Thyroid gland (tissue), 4 donors: ENCODE measurements around the gene DIP2C.

Experiments used
- CTCF ChIP-seq, 6 experiments: fragments of 200-600 bp in 3 of 6; fragments of 450-650 bp in 3 of 6; sonication (generic) in 3 of 6; IDR thresholded peaks; one replicate each; pipeline ENCODE4 v1.5.1; 2016 to 2019; ENCODE audit warnings: antibody characterized with exemption in 6 of 6, mild to moderate bottlenecking in 2 of 6, inconsistent platforms in 1 of 6, moderate library complexity in 1 of 6
- POLR2A ChIP-seq, 2 donors: fragments of 450-650 bp; IDR thresholded peaks; one replicate each; pipeline ENCODE4 v1.6.1; 2017; ENCODE audit warnings: antibody characterized with exemption in 2 of 2, mild to moderate bottlenecking in 2 of 2, moderate library complexity in 1 of 2

GRCh38 chr10:324593-324992, 364.9 kb downstream of the DIP2C start:
- no peak for TF ChIP-seq CTCF (IDR thresholded peaks at IDR 0.05)
- no peak for TF ChIP-seq POLR2A (IDR thresholded peaks at IDR 0.05)
